CD4-positive, alpha-beta T cell treated with Interleukin-15 for 1 hour (primary cell): ENCODE results near the gene STK26.
"Not testable (repeated sequence)": the region's sequence is repeated elsewhere in the genome, so short reads cannot be mapped to it uniquely, and the experiment has no call there.

ENCODE experiments used
- DNase-seq: peaks from one replicate; pipeline ENCODE4 v3.0.0-alpha.2; 2020

The STK26 gene

GRCh38 chrX:132022967-132023895 is at the start of gene STK26:
Gene STK26 (plus strand): TSS chrX:132023302. CDS start chrX:132023618, 316 bp downstream.
- peak; percentile 79 for DNase-seq

- no peak for DNase-seq
Measured at GRCh38 chrX:131975851-131976250, 47.3 kb upstream of the STK26 start.

GRCh38 chrX:131977619-131978018 is 45.5 kb upstream of the STK26 start:
- DNase-seq = no peak

- no peak for DNase-seq
Measured at GRCh38 chrX:131979116-131979515, 44.0 kb upstream of the STK26 start.

- no peak for DNase-seq
Measured at GRCh38 chrX:131985526-131986049, 37.5 kb upstream of the STK26 start.

GRCh38 chrX:131987252-131987651 is 35.9 kb upstream of the STK26 start:
- peak; percentile 59 for DNase-seq

GRCh38 chrX:131988236-131988635 is 34.9 kb upstream of the STK26 start:
- no peak for DNase-seq

- DNase-seq = no peak
Measured at GRCh38 chrX:132001127-132001526, 22.0 kb upstream of the STK26 start.

GRCh38 chrX:132004728-132005127 is 18.4 kb upstream of the STK26 start:
- no peak for DNase-seq

GRCh38 chrX:132009350-132009749 is 13.8 kb upstream of the STK26 start:
- DNase-seq = no peak

- DNase-seq = not testable (repeated sequence)
Measured at GRCh38 chrX:132010213-132010612, 12.9 kb upstream of the STK26 start.

GRCh38 chrX:132015875-132016274 is 7.2 kb upstream of the STK26 start:
- no peak for DNase-seq

GRCh38 chrX:132016628-132017430 is 6.3 kb upstream of the STK26 start:
- DNase-seq = no peak

GRCh38 chrX:132017431-132018185 is 5.5 kb upstream of the STK26 start:
- no peak for DNase-seq

GRCh38 chrX:132022198-132022966 is 720 bp upstream of the STK26 start:
- no peak for DNase-seq

GRCh38 chrX:132023896-132024386 is 839 bp downstream of the STK26 start:
- DNase-seq = peak; percentile 42

- no peak for DNase-seq
Measured at GRCh38 chrX:132025041-132025440, 1.9 kb downstream of the STK26 start.

GRCh38 chrX:132030264-132030663 is 7.2 kb downstream of the STK26 start:
- no peak for DNase-seq

- DNase-seq = no peak
Measured at GRCh38 chrX:132031867-132032266, 8.8 kb downstream of the STK26 start.

GRCh38 chrX:132033166-132033565 is 10.1 kb downstream of the STK26 start:
- DNase-seq = no peak

GRCh38 chrX:132034648-132035047 is 11.5 kb downstream of the STK26 start:
- DNase-seq = no peak

- DNase-seq = no peak
Measured at GRCh38 chrX:132037479-132037993, 14.4 kb downstream of the STK26 start.
